ENCODE measurements around the gene ITSN1. TPM values are rescaled to one million over a fixed set of nuclear protein-coding genes. Genes with fewer than 3 reads are reported as not detected.

Gene ITSN1
- total RNA-seq, 2 experiments from 2014 or later: 1.6 to 1.7 TPM

- no peak overlapping the region for H3K27ac Mint-ChIP-seq
- no peaks in the 10 kb centered on the region for H3K4me1 Mint-ChIP-seq (ENCODE audit: low read depth)
- no peaks in the 10 kb centered on the region for H3K9me3 Mint-ChIP-seq (ENCODE audit: insufficient read depth)
- ATAC-seq (no peak), DNase-seq (no peak)
- POLR2A ChIA-PET: no interaction called here
- no peak overlapping the region for H3K4me3 Mint-ChIP-seq
- H3K27me3 Mint-ChIP-seq (ENCODE audit: low read depth): peaks cover 2% of the 10 kb centered on the region
- no peaks in the 10 kb centered on the region for H3K36me3 Mint-ChIP-seq (ENCODE audit: low read depth)
- CTCF ChIA-PET: no interaction called here
These were observed 185.8 kb downstream of the ITSN1 start for GRCh38 chr21:33828083-33828482.

DNA sequence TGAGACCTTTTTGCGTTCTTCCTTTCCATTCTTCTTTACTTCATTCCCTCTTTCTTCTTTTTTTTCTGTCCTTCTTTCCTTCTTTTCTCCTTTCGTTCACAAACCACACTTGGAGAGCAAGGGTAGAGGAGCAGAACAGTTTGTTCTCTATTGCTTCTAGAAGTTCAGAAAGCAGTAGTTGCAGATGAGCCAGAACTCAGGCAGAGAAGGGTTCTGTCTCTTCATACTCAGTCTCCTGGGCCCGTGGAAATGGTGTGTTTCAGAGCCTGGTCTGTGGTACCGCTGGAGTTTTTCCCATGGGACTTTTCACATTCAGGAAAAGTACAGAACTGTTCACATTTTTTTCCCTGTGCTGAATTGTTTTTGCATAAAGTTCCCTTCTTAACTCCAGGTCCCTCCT is 186.3 kb downstream of the ITSN1 start:
- no peaks in the 10 kb centered on the region for H3K4me1 Mint-ChIP-seq (ENCODE audit: low read depth)
- H3K27me3 Mint-ChIP-seq (ENCODE audit: low read depth): no peaks in the 10 kb centered on the region
- ATAC-seq (no peak), DNase-seq (no peak)
- H3K4me3 Mint-ChIP-seq: no peak overlapping the region
- no peak overlapping the region for H3K27ac Mint-ChIP-seq
- CTCF ChIA-PET: no interaction called here
- no peaks in the 10 kb centered on the region for H3K9me3 Mint-ChIP-seq (ENCODE audit: insufficient read depth)
- POLR2A ChIA-PET: no interaction called here
- no peaks in the 10 kb centered on the region for H3K36me3 Mint-ChIP-seq (ENCODE audit: low read depth)

- no peak for DNase-seq
- no peaks in the 10 kb centered on the region for H3K27me3 Mint-ChIP-seq (ENCODE audit: low read depth)
These were observed 187.5 kb downstream of the ITSN1 start for GRCh38 chr21:33829844-33830243.

GRCh38 chr21:33831962-33832659 is 189.8 kb downstream of the ITSN1 start:
- Mint-ChIP-seq H3K4me3 (no peak overlapping the region), H3K27me3 (ENCODE audit: low read depth) (no peaks in the 10 kb centered on the region), H3K9me3 (ENCODE audit: insufficient read depth) (no peaks in the 10 kb centered on the region), H3K4me1 (ENCODE audit: low read depth) (no peaks in the 10 kb centered on the region), H3K36me3 (ENCODE audit: low read depth) (no peaks in the 10 kb centered on the region), H3K27ac (no peak overlapping the region)
- ATAC-seq: no peak
- CTCF ChIA-PET: no interaction called here
- POLR2A ChIA-PET: no interaction called here
- DNase-seq: no peak

More at GRCh38 chr21:33829844-33830243, 187.5 kb downstream of the ITSN1 start:
- ATAC-seq: no peak
- ChIA-PET CTCF (interaction anchor here (0.8 kb wide), 1 partner anchor 26 kb away, joined by 3 read pairs; no protein-coding TSS in a partner anchor), POLR2A (no interaction called here)
- Mint-ChIP-seq H3K4me1 (ENCODE audit: low read depth) (no peaks in the 10 kb centered on the region), H3K4me3 (no peak overlapping the region), H3K9me3 (ENCODE audit: insufficient read depth) (no peaks in the 10 kb centered on the region), H3K27ac (no peak overlapping the region), H3K36me3 (ENCODE audit: low read depth) (no peaks in the 10 kb centered on the region)

DNA sequence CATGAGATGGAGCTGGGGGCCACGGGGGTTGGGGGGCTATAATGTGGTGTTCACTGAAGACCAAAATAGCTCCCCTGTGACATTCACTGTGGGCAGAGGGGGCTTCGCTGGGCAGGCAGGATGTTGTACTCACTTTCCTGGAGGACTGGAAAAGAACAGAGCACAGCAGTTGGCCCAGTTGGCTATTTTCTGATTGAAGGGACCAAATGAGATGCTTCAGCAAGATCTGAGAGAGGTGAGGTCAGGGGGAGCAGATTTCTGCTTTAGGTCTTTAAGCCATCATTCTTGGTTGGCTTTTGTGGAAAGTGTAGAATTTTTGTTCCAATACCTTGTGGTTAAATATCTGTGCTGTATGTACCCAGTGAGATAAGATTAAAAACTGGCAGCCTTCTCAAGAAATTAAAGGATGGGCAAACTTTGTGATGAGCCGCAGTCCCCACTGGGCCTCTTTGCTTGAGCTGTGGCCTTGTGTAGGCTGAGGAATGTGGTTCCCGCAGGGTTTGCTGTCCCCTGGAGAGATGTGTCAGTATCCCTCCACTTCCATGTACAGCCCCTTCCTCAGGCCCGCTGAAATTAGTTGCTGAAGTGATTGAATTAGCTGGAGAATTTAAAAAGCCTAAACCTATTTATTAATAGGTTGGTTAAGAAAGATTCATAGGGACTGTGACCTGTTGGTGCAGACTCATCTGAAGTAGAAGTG is 192.7 kb downstream of the ITSN1 start:
- no peaks in the 10 kb centered on the region for H3K4me1 Mint-ChIP-seq (ENCODE audit: low read depth)
- ChIA-PET POLR2A (no interaction called here), CTCF (no interaction called here)
- no peaks in the 10 kb centered on the region for H3K36me3 Mint-ChIP-seq (ENCODE audit: low read depth)
- H3K27ac Mint-ChIP-seq: no peak overlapping the region
- H3K9me3 Mint-ChIP-seq (ENCODE audit: insufficient read depth): no peaks in the 10 kb centered on the region
- no peak for ATAC-seq
- DNase-seq: no peak
- no peak overlapping the region for H3K4me3 Mint-ChIP-seq
- no peaks in the 10 kb centered on the region for H3K27me3 Mint-ChIP-seq (ENCODE audit: low read depth)

- Mint-ChIP-seq H3K27me3 (ENCODE audit: low read depth) (no peaks in the 10 kb centered on the region), H3K27ac (no peak overlapping the region), H3K4me3 (no peak overlapping the region), H3K9me3 (ENCODE audit: insufficient read depth) (no peaks in the 10 kb centered on the region), H3K36me3 (ENCODE audit: low read depth) (no peaks in the 10 kb centered on the region), H3K4me1 (ENCODE audit: low read depth) (no peaks in the 10 kb centered on the region)
- ChIA-PET CTCF (no interaction called here), POLR2A (no interaction called here)
- no peak for ATAC-seq
- no peak for DNase-seq
These were observed 193.6 kb downstream of the ITSN1 start for GRCh38 chr21:33835920-33836319.

- CTCF ChIA-PET: no interaction called here
- DNase-seq (no peak), ATAC-seq (no peak)
- Mint-ChIP-seq H3K9me3 (ENCODE audit: insufficient read depth) (no peaks in the 10 kb centered on the region), H3K27me3 (ENCODE audit: low read depth) (no peaks in the 10 kb centered on the region), H3K36me3 (ENCODE audit: low read depth) (no peaks in the 10 kb centered on the region), H3K27ac (no peak overlapping the region), H3K4me1 (ENCODE audit: low read depth) (no peaks in the 10 kb centered on the region), H3K4me3 (no peak overlapping the region)
- POLR2A ChIA-PET: no interaction called here
These were observed 194.1 kb downstream of the ITSN1 start for GRCh38 chr21:33836408-33836807.

GRCh38 chr21:33839167-33839716 is 196.9 kb downstream of the ITSN1 start:
- H3K36me3 Mint-ChIP-seq (ENCODE audit: low read depth): no peaks in the 10 kb centered on the region
- no peak for DNase-seq

GRCh38 chr21:33839806-33840205 is 197.5 kb downstream of the ITSN1 start:
- ATAC-seq (no peak), DNase-seq (no peak)
- Mint-ChIP-seq H3K4me3 (no peak overlapping the region), H3K9me3 (ENCODE audit: insufficient read depth) (no peaks in the 10 kb centered on the region), H3K27me3 (ENCODE audit: low read depth) (no peaks in the 10 kb centered on the region), H3K27ac (no peak overlapping the region), H3K4me1 (ENCODE audit: low read depth) (no peaks in the 10 kb centered on the region), H3K36me3 (ENCODE audit: low read depth) (no peaks in the 10 kb centered on the region)
- POLR2A ChIA-PET: no interaction called here
- CTCF ChIA-PET: no interaction called here

More at GRCh38 chr21:33839167-33839716, 196.9 kb downstream of the ITSN1 start:
- no peak for ATAC-seq
- POLR2A ChIA-PET: no interaction called here
- CTCF ChIA-PET: no interaction called here
- Mint-ChIP-seq H3K27ac (no peak overlapping the region), H3K9me3 (ENCODE audit: insufficient read depth) (no peaks in the 10 kb centered on the region), H3K4me1 (ENCODE audit: low read depth) (no peaks in the 10 kb centered on the region), H3K4me3 (no peak overlapping the region), H3K27me3 (ENCODE audit: low read depth) (no peaks in the 10 kb centered on the region)

DNA sequence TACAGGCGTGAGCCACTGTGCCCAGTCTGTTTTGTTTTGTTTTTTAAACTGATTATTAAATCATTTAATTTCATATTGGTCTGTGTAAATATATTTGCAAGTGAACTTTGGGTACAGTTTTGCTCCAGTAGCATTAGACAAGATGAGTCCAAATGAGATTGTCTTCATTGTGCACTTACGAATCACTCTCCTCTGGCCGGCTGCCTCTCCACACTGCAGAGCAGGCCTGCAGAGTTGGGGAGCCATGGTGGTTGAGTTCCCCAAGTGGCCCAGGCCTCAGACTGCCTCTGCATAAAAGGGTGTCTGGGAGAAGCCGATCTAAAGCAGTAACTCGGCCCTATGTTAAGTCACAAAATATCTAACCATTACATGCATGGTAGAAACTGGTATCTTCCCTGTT is 198.5 kb downstream of the ITSN1 start:
- POLR2A ChIA-PET: no interaction called here
- no peak for DNase-seq
- CTCF ChIA-PET: no interaction called here
- no peaks in the 10 kb centered on the region for H3K9me3 Mint-ChIP-seq (ENCODE audit: insufficient read depth)
- H3K4me3 Mint-ChIP-seq: no peak overlapping the region
- H3K27me3 Mint-ChIP-seq (ENCODE audit: low read depth): no peaks in the 10 kb centered on the region
- H3K36me3 Mint-ChIP-seq (ENCODE audit: low read depth): no peaks in the 10 kb centered on the region
- no peak overlapping the region for H3K27ac Mint-ChIP-seq
- no peaks in the 10 kb centered on the region for H3K4me1 Mint-ChIP-seq (ENCODE audit: low read depth)
- no peak for ATAC-seq

- CTCF ChIA-PET: no interaction called here
- no peak overlapping the region for H3K4me3 Mint-ChIP-seq
- no peaks in the 10 kb centered on the region for H3K9me3 Mint-ChIP-seq (ENCODE audit: insufficient read depth)
- H3K27me3 Mint-ChIP-seq (ENCODE audit: low read depth): no peaks in the 10 kb centered on the region
- no peaks in the 10 kb centered on the region for H3K4me1 Mint-ChIP-seq (ENCODE audit: low read depth)
- no peak for ATAC-seq
- H3K27ac Mint-ChIP-seq: no peak overlapping the region
- POLR2A ChIA-PET: no interaction called here
- H3K36me3 Mint-ChIP-seq (ENCODE audit: low read depth): no peaks in the 10 kb centered on the region
- DNase-seq: no peak
These were observed 199.3 kb downstream of the ITSN1 start for GRCh38 chr21:33841561-33841960.

- POLR2A ChIA-PET: interaction anchor here (0.6 kb wide), 1 partner anchor 22 kb away, joined by 4 read pairs; no protein-coding TSS in a partner anchor
- H3K4me1 Mint-ChIP-seq (ENCODE audit: low read depth): no peaks in the 10 kb centered on the region
- CTCF ChIA-PET: no interaction called here
- no peaks in the 10 kb centered on the region for H3K36me3 Mint-ChIP-seq (ENCODE audit: low read depth)
- H3K4me3 Mint-ChIP-seq: no peak overlapping the region
- DNase-seq (no peak), ATAC-seq (no peak)
- H3K27ac Mint-ChIP-seq: no peak overlapping the region
- no peaks in the 10 kb centered on the region for H3K27me3 Mint-ChIP-seq (ENCODE audit: low read depth)
- H3K9me3 Mint-ChIP-seq (ENCODE audit: insufficient read depth): no peaks in the 10 kb centered on the region
These were observed 200.9 kb downstream of the ITSN1 start for GRCh38 chr21:33843216-33843615.
